Trophoblast cell (in vitro differentiated cells and primary cell): Measurements from ENCODE around the gene TSEN15.
A peak's percentile ranks its signal among the peaks of the same experiment; 100 is the strongest.

ENCODE experiments used
- DNase-seq, 2 donors: peaks; one replicate each; pipeline ENCODE4 v3.0.0-alpha.2; 2016
- H2AFZ ChIP-seq: 2 replicates; pipeline ENCODE4 v1.6.1; 2013; ENCODE audit warnings: low read length, moderate library complexity, mild to moderate bottlenecking; ENCODE audit not compliant: insufficient read depth, poor library complexity
- H2AK5ac ChIP-seq: 2 replicates; pipeline ENCODE4 v1.6.1; 2013; ENCODE audit warnings: mild to moderate bottlenecking, low read length
- H2BK120ac ChIP-seq: 2 replicates; pipeline ENCODE4 v1.6.1; 2013; ENCODE audit warnings: low read length, mild to moderate bottlenecking, moderate library complexity; ENCODE audit not compliant: insufficient read depth, poor library complexity
- H2BK12ac ChIP-seq: 2 replicates; pipeline ENCODE4 v1.6.1; 2013; ENCODE audit warnings: mild to moderate bottlenecking, low read length, moderate library complexity
- H2BK5ac ChIP-seq: 2 replicates; pipeline ENCODE4 v1.6.1; 2013; ENCODE audit warnings: low read length, low read depth, moderate library complexity, mild to moderate bottlenecking; ENCODE audit not compliant: poor library complexity
- H3K14ac ChIP-seq: 2 replicates; pipeline ENCODE4 v1.6.1; 2013; ENCODE audit warnings: mild to moderate bottlenecking, low read length
- H3K18ac ChIP-seq: 2 replicates; pipeline ENCODE4 v1.6.1; 2013; ENCODE audit warnings: mild to moderate bottlenecking, low read length
- H3K23ac ChIP-seq: 2 replicates; pipeline ENCODE4 v1.6.1; 2013; ENCODE audit warnings: low read length
- H3K27ac ChIP-seq: 2 replicates; pipeline ENCODE4 v1.5.1; 2013; ENCODE audit warnings: low read depth, mild to moderate bottlenecking, inconsistent platforms, low read length, moderate library complexity
- H3K27me3 ChIP-seq: 2 replicates; pipeline ENCODE4 v1.6.1; 2013; ENCODE audit warnings: inconsistent platforms, mild to moderate bottlenecking, low read length, moderate library complexity; ENCODE audit not compliant: insufficient read depth
- H3K36me3 ChIP-seq, 2 experiments: 1 replicate in 1 of 2; 2 replicates in 1 of 2; pipeline ENCODE4 v1.6.1; 2013; ENCODE audit warnings: low read length in 2 of 2, mild to moderate bottlenecking in 2 of 2, moderate library complexity in 1 of 2; ENCODE audit not compliant: insufficient read depth in 2 of 2, control insufficient read depth in 1 of 2
- H3K4ac ChIP-seq: 2 replicates; pipeline ENCODE4 v1.6.1; 2013; ENCODE audit warnings: low read depth, mild to moderate bottlenecking, low read length, moderate library complexity
- H3K4me1 ChIP-seq, 2 experiments: 1 replicate in 1 of 2; 2 replicates in 1 of 2; pipeline ENCODE4 v1.6.1; 2013; ENCODE audit warnings: low read length in 2 of 2, mild to moderate bottlenecking in 2 of 2, moderate library complexity in 1 of 2; ENCODE audit not compliant: insufficient read depth in 2 of 2, control insufficient read depth in 1 of 2
- H3K4me2 ChIP-seq: 2 replicates; pipeline ENCODE4 v1.6.1; 2013; ENCODE audit warnings: inconsistent platforms, mild to moderate bottlenecking, low read length, moderate library complexity
- H3K4me3 ChIP-seq: 2 replicates; pipeline ENCODE4 v1.5.1; 2013; ENCODE audit warnings: mild to moderate bottlenecking, low read depth, low read length, inconsistent platforms
- H3K79me1 ChIP-seq: one replicate; pipeline ENCODE4 v1.6.1; 2013; ENCODE audit warnings: low read length
- H3K79me2 ChIP-seq: 2 replicates; pipeline ENCODE4 v1.6.1; 2013; ENCODE audit warnings: low read length, mild to moderate bottlenecking; ENCODE audit not compliant: control insufficient read depth, insufficient read depth, poor library complexity
- H3K9ac ChIP-seq: 2 replicates; pipeline ENCODE4 v1.6.1; 2013; ENCODE audit warnings: mild to moderate bottlenecking, low read length
- H3K9me3 ChIP-seq: 2 replicates; pipeline ENCODE4 v1.6.1; 2013; ENCODE audit warnings: low read depth, mild to moderate bottlenecking, control low read depth, inconsistent platforms, low read length; ENCODE audit not compliant: insufficient read depth
- H4K12ac ChIP-seq: 2 replicates; pipeline ENCODE4 v1.6.1; 2013; ENCODE audit warnings: low read depth, mild to moderate bottlenecking, low read length, moderate library complexity
- H4K8ac ChIP-seq: 2 replicates; pipeline ENCODE4 v1.6.1; 2013; ENCODE audit warnings: low read depth, mild to moderate bottlenecking, low read length, moderate library complexity
- H4K91ac ChIP-seq: one replicate; pipeline ENCODE4 v1.6.1; 2013; ENCODE audit warnings: low read depth, mild to moderate bottlenecking, low read length, moderate library complexity
- WGBS: extraction: QIAGEN DNeasy Blood & Tissue Kit; methylation state at CpG from one replicate; pipeline ENCODE4 v1.1.7; 2013; ENCODE audit warnings: missing lambda C conversion rate; ENCODE audit not compliant: insufficient read length, insufficient coverage; ENCODE audit errors: extremely low coverage; 5-methylcytosine and 5-hydroxymethylcytosine counted together

TSEN15 gene

DNA sequence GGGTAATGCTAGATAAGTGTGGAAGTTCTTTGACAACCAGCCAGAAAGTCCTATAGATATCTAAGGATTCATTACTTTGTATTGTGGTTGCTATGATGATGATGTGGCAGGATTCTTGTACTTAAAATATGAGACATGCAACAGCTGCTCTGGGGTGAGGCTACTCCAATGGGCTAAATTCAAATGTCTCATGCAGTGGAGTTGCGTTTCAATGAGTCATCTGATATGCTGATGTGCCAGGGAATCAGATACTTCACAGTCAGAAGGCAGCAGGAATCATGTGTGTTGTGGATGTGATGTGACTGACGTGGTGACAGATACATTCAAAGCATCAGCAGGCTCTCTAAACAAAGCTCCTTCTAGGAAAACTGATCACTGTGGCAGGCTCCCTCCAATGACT is 66.5 kb downstream of the TSEN15 start:
- Histone ChIP-seq H4K8ac (no peak overlapping the region), H3K4me2 (no peak overlapping the region), H2AFZ (no peak overlapping the region), H3K4ac (no peak overlapping the region), H3K36me3 (no peaks in the 10 kb centered on the region), H3K4me1 (no peaks in the 10 kb centered on the region), H3K4me3 (no peak overlapping the region), H3K18ac (no peak overlapping the region), H3K23ac (no peak overlapping the region), H3K9me3 (no peaks in the 10 kb centered on the region), H3K14ac (no peak overlapping the region), H3K79me2 (no peaks in the 10 kb centered on the region), H2BK120ac (no peak overlapping the region), H3K9ac (no peak overlapping the region), H2BK5ac (no peak overlapping the region), H4K91ac (no peak overlapping the region), H3K27ac (no peak overlapping the region), H2BK12ac (no peak overlapping the region), H3K79me1 (no peaks in the 10 kb centered on the region), H2AK5ac (no peak overlapping the region), H3K27me3 (no peaks in the 10 kb centered on the region), H4K12ac (no peak overlapping the region)
- peak; percentile 17 to 49 for DNase-seq
- no CpG with 5 or more reads among the region's 2 CpGs for WGBS
